Measurements from ENCODE around the gene ALPL.

ALPL gene

DNA sequence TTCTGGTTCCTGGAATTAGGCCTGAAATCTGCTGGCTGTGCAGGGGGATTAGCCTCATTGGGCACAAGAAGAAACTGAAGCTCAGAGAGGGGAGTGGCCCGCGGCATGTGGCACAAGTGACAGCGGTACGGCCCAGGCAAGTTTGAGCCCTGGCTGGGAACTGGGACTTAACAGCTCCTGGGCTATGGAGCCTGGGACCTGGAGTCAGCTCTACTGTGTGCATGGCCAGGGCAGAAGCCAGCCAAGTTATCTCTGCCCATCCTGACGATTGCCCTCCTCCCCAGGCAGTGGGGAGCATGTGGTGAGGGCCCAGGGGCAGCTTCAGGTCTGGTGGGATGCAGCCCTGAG lies 61.3 kb downstream of the ALPL start:
- Histone ChIP-seq H3K4me1 (peaks cover 21 to 56% (median 51%) of the 10 kb centered on the region in 10 experiments), H3K36me3 (no peaks in the 10 kb centered on the region), H3K27me3 (peaks cover 0 to 34% (median 0%) of the 10 kb centered on the region in 11 experiments; a peak in 5 of 22 replicates), H3K4me3 (no peak overlapping the region), H3K9me3 (replicated peaks in 1 of 11) (peaks cover 0 to 9% (median 0%) of the 10 kb centered on the region in 11 experiments; a peak in 2 of 22 replicates), H3K27ac (no peak overlapping the region), H4K20me1 (peaks cover 0 to 10% (median 0%) of the 10 kb centered on the region in 11 experiments; a peak in 2 of 22 replicates), H3K4me2 (no peak overlapping the region), H3K9ac (no peak overlapping the region)
- no peak for TF ChIP-seq Cebpa-rat (IDR thresholded peaks at IDR 0.05)

DNA sequence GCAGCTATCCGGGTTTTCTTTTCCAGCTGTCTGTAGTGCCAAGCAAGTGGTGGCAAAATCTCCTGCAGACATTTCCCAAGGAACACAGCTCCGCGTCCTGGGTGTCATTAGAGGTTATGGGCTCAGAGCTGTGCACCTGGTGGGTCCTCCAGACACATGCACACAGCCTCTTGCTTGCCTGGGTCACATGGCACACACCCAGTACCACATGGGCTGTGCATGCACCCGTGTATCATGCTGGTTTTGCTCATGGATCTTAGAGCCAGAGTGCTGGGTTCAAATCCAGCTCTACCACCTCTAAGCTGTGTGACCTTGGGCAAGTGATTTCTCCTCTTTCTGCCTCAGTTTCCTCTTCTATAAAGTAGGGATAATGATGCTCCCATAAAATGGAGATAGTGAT lies 61.7 kb downstream of the ALPL start:
- Histone ChIP-seq H3K9me3 (replicated peaks in 1 of 11) (peaks cover 0 to 9% (median 0%) of the 10 kb centered on the region in 11 experiments; a peak in 2 of 22 replicates), H3K4me3 (no peak overlapping the region), H3K4me1 (peaks cover 21 to 56% (median 52%) of the 10 kb centered on the region in 10 experiments), H3K4me2 (no peak overlapping the region), H3K36me3 (no peaks in the 10 kb centered on the region), H3K27me3 (peaks cover 0 to 31% (median 0%) of the 10 kb centered on the region in 11 experiments; a peak in 5 of 22 replicates), H3K9ac (no peak overlapping the region), H3K27ac (no peak overlapping the region), H4K20me1 (peaks cover 0 to 10% (median 0%) of the 10 kb centered on the region in 11 experiments; a peak in 2 of 22 replicates)
- no peak for TF ChIP-seq Cebpa-rat (IDR thresholded peaks at IDR 0.05)

DNA sequence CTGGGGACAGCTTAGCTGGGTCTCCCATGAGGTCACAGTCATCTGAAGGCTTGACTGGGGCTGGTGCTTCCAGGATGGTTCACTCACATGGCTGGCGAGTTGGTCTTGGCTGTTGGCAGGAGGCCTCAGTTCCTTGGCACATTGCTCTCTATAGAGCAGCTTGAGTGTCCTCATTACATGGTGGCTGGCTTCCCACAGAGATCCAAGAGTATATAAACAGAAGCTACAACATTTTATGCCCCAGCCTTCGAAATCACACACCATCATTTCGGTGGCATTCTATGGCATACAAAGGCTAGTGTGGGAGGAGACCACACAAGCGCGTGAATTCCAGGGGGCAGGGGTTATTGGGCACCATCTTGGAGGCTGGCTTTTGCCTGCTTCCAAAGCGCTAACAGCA lies 63.0 kb downstream of the ALPL start:
- H3K4me3 ChIP-seq, result no peak overlapping the region
- H3K27ac ChIP-seq, result no peak overlapping the region

DNA sequence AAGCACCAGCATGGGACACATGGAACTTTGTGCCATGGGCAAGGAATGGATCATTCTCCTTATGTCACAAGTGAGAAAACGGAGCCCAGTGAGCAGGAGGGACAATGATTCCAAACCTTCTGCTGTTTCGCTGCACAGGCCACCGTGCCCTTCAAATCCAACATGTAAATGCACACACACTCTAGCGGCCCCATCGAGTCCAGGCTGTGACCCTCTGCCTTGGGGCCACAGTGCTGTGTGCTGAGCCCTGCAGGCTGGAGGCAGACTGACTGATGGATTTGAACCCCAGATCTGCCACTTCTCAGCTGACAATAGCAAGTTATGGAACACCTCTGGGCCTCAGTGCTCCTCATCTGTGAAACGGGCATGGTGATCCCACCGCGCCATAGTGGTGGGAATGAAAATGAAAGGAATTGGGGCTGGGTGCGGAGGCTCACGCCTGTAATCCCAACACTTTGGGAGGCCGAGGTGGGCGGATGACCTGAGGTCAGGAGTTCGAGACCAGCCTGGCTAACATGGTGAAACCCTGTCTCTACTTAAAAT lies 63.6 kb downstream of the ALPL start:
- Histone ChIP-seq H3K4me1 (peaks cover 21 to 42% (median 38%) of the 10 kb centered on the region in 10 experiments), H3K9ac (no peak overlapping the region), H3K27ac (no peak overlapping the region), H3K4me2 (no peak overlapping the region), H3K36me3 (no peaks in the 10 kb centered on the region), H3K4me3 (no peak overlapping the region), H4K20me1 (peaks cover 0 to 15% (median 0%) of the 10 kb centered on the region in 11 experiments; a peak in 3 of 22 replicates), H3K9me3 (replicated peaks in 1 of 11) (peaks cover 0 to 9% (median 0%) of the 10 kb centered on the region in 11 experiments; a peak in 2 of 22 replicates), H3K27me3 (peaks cover 0 to 19% (median 0%) of the 10 kb centered on the region in 11 experiments; a peak in 3 of 22 replicates)
- no peak for TF ChIP-seq Cebpa-rat (IDR thresholded peaks at IDR 0.05)

More for the DNA sequence above, 63.0 kb downstream of the ALPL start:
- peaks cover 21 to 48% (median 44%) of the 10 kb centered on the region in 10 experiments for H3K4me1 ChIP-seq
- peaks cover 0 to 9% (median 0%) of the 10 kb centered on the region in 11 experiments; a peak in 2 of 22 replicates for H3K9me3 ChIP-seq (replicated peaks in 1 of 11)
- H3K36me3 ChIP-seq, result no peaks in the 10 kb centered on the region
- H3K4me2 ChIP-seq, result no peak overlapping the region
- peaks cover 0 to 10% (median 0%) of the 10 kb centered on the region in 11 experiments; a peak in 3 of 22 replicates for H4K20me1 ChIP-seq
- no peak for TF ChIP-seq Cebpa-rat (IDR thresholded peaks at IDR 0.05)
- no peak overlapping the region for H3K9ac ChIP-seq
- H3K27me3 ChIP-seq, result peaks cover 0 to 25% (median 0%) of the 10 kb centered on the region in 11 experiments; a peak in 5 of 22 replicates

DNA sequence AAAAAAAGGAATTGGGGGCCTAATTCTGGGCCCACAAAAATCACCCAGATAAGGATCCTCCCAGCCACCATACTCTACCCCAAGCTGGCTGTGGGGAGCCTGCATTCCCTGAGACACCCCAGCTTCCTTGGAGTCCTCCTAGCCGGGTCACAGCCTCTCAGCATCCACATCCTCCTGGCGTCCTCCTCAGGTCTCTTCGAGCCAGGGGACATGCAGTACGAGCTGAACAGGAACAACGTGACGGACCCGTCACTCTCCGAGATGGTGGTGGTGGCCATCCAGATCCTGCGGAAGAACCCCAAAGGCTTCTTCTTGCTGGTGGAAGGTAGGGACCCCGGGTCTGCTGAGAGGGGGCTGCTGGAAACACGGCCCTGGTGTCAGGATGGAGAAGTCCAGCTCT lies 64.3 kb downstream of the ALPL start:
- Histone ChIP-seq H3K4me2 (peak overlapping the region in 7 of 11 experiments; percentile 82 to 93 (median 88); a peak in 13 of 22 replicates), H3K36me3 (no peaks in the 10 kb centered on the region), H4K20me1 (peaks cover 0 to 15% (median 0%) of the 10 kb centered on the region in 11 experiments; a peak in 3 of 22 replicates), H3K4me1 (peaks cover 18 to 35% (median 31%) of the 10 kb centered on the region in 10 experiments), H3K9ac (no peak overlapping the region; a peak in 1 of 22 replicates), H3K27me3 (peaks cover 0 to 17% (median 0%) of the 10 kb centered on the region in 11 experiments; a peak in 3 of 22 replicates), H3K27ac (no peak overlapping the region), H3K9me3 (replicated peaks in 1 of 11) (peaks cover 0 to 9% (median 0%) of the 10 kb centered on the region in 11 experiments; a peak in 2 of 22 replicates), H3K4me3 (no peak overlapping the region)
- no peak for TF ChIP-seq Cebpa-rat (IDR thresholded peaks at IDR 0.05)

DNA sequence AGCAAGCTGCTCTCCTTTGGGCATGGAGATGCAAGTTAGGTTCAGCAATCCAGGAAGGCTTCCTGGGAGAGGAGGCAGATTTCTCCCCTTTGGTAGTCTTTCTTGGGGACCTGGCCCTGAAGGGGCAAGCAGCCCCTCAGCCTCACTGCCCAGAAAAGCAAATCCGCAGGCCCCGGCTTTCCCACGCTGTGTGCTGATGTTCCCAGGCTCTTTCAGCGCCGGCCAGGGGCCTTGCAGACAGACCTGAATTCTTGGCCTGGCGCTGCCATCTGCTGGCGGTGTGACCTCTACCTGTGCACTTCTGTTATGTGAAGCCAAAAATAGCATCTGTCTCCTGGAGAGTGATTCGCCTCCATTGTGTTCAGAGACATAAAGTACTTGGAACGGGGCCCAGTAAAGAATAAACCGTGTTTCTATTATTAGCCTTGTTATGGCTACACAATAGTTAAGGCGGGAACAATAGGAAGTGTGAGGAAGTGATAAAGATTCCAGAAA lies 64.8 kb downstream of the ALPL start:
- peaks cover 0 to 9% (median 0%) of the 10 kb centered on the region in 11 experiments; a peak in 2 of 22 replicates for H3K9me3 ChIP-seq (replicated peaks in 1 of 11)
- H3K27ac ChIP-seq, result peak overlapping the region in 2 of 11 experiments; percentile 44 to 50; a peak in 4 of 22 replicates
- no peak for TF ChIP-seq Cebpa-rat (IDR thresholded peaks at IDR 0.05)

DNA sequence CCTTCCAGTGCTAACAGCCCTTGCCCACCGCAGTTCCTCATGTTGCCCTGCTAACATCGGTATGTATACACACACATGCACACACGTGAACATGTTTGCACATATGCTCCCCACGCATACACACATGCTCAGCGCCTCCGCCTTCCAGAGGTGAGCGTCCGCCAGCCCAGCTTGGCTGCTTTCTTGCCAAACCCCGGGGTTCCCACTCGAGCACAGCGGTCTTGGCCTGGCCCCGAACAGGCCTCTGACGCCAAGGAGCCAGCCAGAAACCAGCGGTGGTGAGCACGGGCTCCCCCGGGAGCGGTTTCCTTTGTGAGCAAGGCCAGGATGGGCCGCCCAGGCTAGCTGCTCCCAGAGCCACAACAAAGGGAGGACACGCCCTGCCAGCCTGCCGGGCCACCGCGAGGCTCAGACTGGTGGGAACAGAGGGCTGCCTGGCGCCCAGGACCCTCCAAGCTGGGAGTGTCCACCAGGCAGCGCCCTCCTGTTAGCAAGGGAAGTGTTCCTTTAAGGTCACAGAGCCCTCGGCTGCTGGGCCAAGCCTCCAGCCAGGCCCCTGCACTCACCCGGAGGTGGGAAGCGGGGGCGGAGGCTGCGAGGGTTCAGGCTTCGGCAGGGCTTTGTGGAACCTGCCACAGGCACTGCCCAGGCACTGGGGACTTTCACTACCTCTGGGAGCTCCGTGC lies 65.4 kb downstream of the ALPL start:
- peak overlapping the region in 10 of 11 experiments; percentile 34 to 68 (median 52); a peak in 18 of 22 replicates for H3K9ac ChIP-seq
- peaks cover 0 to 17% (median 0%) of the 10 kb centered on the region in 11 experiments; a peak in 3 of 22 replicates for H3K27me3 ChIP-seq
- peaks cover 0 to 15% (median 0%) of the 10 kb centered on the region in 11 experiments; a peak in 3 of 22 replicates for H4K20me1 ChIP-seq
- H3K9me3 ChIP-seq (replicated peaks in 1 of 11), result peaks cover 0 to 9% (median 0%) of the 10 kb centered on the region in 11 experiments; a peak in 2 of 22 replicates
- H3K4me2 ChIP-seq, result peak overlapping the region; percentile 82 to 93 (median 88)
- H3K4me3 ChIP-seq, result peak overlapping the region in 2 of 10 experiments; percentile 8 to 44; a peak in 5 of 20 replicates
- H3K36me3 ChIP-seq, result no peaks in the 10 kb centered on the region
- TF ChIP-seq Cebpa-rat (IDR thresholded peaks at IDR 0.05), result no peak
- H3K27ac ChIP-seq, result peak overlapping the region in 8 of 11 experiments; percentile 7 to 55 (median 38); a peak in 10 of 22 replicates
- peaks cover 20 to 29% (median 24%) of the 10 kb centered on the region in 10 experiments for H3K4me1 ChIP-seq

More for the DNA sequence above, 64.8 kb downstream of the ALPL start:
- no peaks in the 10 kb centered on the region for H3K36me3 ChIP-seq
- H3K4me3 ChIP-seq, result no peak overlapping the region
- H4K20me1 ChIP-seq, result peaks cover 0 to 15% (median 0%) of the 10 kb centered on the region in 11 experiments; a peak in 3 of 22 replicates
- peak overlapping the region; percentile 82 to 93 (median 88) for H3K4me2 ChIP-seq
- peak overlapping the region in 6 of 11 experiments; percentile 46 to 68 (median 50); a peak in 5 of 22 replicates for H3K9ac ChIP-seq
- peaks cover 18 to 30% (median 27%) of the 10 kb centered on the region in 10 experiments for H3K4me1 ChIP-seq
- peaks cover 0 to 17% (median 0%) of the 10 kb centered on the region in 11 experiments; a peak in 3 of 22 replicates for H3K27me3 ChIP-seq

DNA sequence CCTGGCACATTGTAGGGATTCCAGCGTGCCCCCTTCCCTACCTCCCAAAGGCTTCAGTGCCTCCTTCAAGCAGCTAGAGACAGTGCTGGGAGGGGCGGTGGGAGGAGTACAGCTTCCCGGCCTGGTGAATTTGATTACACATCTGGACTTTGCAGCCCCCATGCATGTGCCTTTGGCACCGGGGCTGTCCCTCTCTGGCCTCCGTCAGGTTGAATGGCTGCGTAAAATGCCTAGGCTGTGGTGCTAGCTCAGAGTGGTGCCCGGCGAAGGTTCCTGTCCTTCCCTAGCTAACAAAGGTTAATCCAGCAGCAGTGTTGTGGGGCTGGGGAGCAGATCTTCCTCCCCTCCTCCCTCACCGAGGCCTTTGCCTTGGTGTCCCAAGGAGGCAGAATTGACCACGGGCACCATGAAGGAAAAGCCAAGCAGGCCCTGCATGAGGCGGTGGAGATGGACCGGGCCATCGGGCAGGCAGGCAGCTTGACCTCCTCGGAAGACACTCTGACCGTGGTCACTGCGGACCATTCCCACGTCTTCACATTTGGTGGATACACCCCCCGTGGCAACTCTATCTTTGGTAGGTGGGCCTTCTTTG lies 66.2 kb downstream of the ALPL start:
- no peak overlapping the region for H3K4me3 ChIP-seq
- H3K27me3 ChIP-seq, result peaks cover 0 to 17% (median 0%) of the 10 kb centered on the region in 11 experiments; a peak in 3 of 22 replicates
- peaks cover 0 to 15% (median 0%) of the 10 kb centered on the region in 11 experiments; a peak in 3 of 22 replicates for H4K20me1 ChIP-seq
- TF ChIP-seq Cebpa-rat (IDR thresholded peaks at IDR 0.05), result no peak
- peak overlapping the region; percentile 82 to 93 (median 88); a peak in 20 of 22 replicates for H3K4me2 ChIP-seq
- peaks cover 17 to 38% (median 21%) of the 10 kb centered on the region in 10 experiments for H3K4me1 ChIP-seq
- H3K36me3 ChIP-seq, result no peaks in the 10 kb centered on the region
- H3K9ac ChIP-seq, result peak overlapping the region in 1 of 11 experiments; percentile 52; a peak in 1 of 22 replicates
- peaks cover 0 to 9% (median 0%) of the 10 kb centered on the region in 11 experiments; a peak in 2 of 22 replicates for H3K9me3 ChIP-seq (replicated peaks in 1 of 11)
- H3K27ac ChIP-seq, result 0 out of 22 replicates have a peak overlapping the region, but pooled peaks of 1 of the 11 experiments have one; percentile 44
